SK-N-SH treated with all-trans-retinoic acid at 6 μM for 48 hours (cell line): ENCODE data around the gene HTR7.

Source experiments
- BACH2 ChIP-seq: fragments of 250-450 bp; sonication (Bioruptor Pico); IDR thresholded peaks from 2 replicates; pipeline ENCODE4 v1.9.0; 2021; ENCODE audit warnings: mild to moderate bottlenecking, borderline replicate concordance
- PPARA ChIP-seq: fragments of 250-450 bp; sonication (Bioruptor Pico); IDR thresholded peaks from 2 replicates; pipeline ENCODE4 v1.5.0; 2020; ENCODE audit warnings: mild to moderate bottlenecking, borderline replicate concordance
- TF ChIP-seq, protein P1 (sequence below): fragments of 250-450 bp; sonication (Bioruptor Pico); IDR thresholded peaks from 2 replicates; pipeline ENCODE4 v1.8.0; 2021; ENCODE audit warnings: low read depth, mild to moderate bottlenecking, moderate library complexity, borderline replicate concordance

DNA sequence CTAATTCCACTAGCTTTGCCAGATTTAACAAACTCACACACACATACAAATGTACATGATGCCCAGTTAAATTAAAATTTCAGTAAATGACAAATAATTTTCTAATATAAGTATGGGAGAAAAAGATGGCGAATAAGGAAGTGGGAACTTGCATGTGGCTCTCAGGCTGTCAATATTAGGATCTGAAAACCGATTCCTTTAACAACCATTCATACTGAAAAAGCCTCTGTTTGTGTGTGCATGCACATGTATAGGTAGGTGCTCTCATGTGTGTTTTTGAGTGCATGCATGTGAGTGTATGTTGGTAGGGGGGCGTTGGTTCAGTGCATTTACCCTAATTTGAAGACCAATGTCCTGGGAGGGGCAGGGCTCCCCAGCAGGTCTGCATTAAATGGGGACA lies 125.3 kb downstream of the HTR7 start:
- no peak for TF ChIP-seq BACH2 (CRISPR knock-in tag)
- TF ChIP-seq, protein P1, sequence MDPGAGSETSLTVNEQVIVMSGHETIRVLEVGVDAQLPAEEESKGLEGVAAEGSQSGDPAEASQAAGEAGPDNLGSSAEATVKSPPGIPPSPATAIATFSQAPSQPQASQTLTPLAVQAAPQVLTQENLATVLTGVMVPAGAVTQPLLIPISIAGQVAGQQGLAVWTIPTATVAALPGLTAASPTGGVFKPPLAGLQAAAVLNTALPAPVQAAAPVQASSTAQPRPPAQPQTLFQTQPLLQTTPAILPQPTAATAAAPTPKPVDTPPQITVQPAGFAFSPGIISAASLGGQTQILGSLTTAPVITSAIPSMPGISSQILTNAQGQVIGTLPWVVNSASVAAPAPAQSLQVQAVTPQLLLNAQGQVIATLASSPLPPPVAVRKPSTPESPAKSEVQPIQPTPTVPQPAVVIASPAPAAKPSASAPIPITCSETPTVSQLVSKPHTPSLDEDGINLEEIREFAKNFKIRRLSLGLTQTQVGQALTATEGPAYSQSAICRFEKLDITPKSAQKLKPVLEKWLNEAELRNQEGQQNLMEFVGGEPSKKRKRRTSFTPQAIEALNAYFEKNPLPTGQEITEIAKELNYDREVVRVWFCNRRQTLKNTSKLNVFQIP (CRISPR knock-in tag): no peak
- no peak for TF ChIP-seq PPARA
